GM19397 (cell line): ENCODE results near the gene ZNF471.

Source experiments
- ATAC-seq: cut with Tn5 transposase; IDR thresholded peaks from one replicate; pipeline ENCODE4 v1.9.1; 2021; ENCODE audit warnings: mild to moderate bottlenecking, moderate library complexity; ENCODE audit not compliant: unreplicated experiment

The ZNF471 gene

GRCh38 chr19:56572589-56572988, 64.9 kb downstream of the ZNF471 start:
- ATAC-seq: no peak

- ATAC-seq: no peak
Observed at GRCh38 chr19:56573914-56574313, 66.3 kb downstream of the ZNF471 start.

- no peak for ATAC-seq
Observed at GRCh38 chr19:56577719-56578602, 70.3 kb downstream of the ZNF471 start.
